Rectal smooth muscle tissue (tissue), 1 donor: ENCODE results near the gene VSIG1.
A peak's percentile ranks its signal among the peaks of the same experiment; 100 is the strongest.

Source experiments
- H3K27ac ChIP-seq: one replicate; pipeline ENCODE4 v1.7.0; 2013; ENCODE audit warnings: low read depth, low read length, inconsistent platforms
- H3K27me3 ChIP-seq: one replicate; pipeline ENCODE4 v1.7.0; 2013; ENCODE audit warnings: low read length; ENCODE audit not compliant: control insufficient read depth, insufficient read depth
- H3K36me3 ChIP-seq: one replicate; pipeline ENCODE4 v1.7.0; 2013; ENCODE audit warnings: low read length; ENCODE audit not compliant: control insufficient read depth, insufficient read depth
- H3K4me1 ChIP-seq: one replicate; pipeline ENCODE4 v1.7.0; 2013; ENCODE audit warnings: low read length; ENCODE audit not compliant: control insufficient read depth, insufficient read depth
- H3K4me3 ChIP-seq: one replicate; pipeline ENCODE4 v1.7.0; 2013; ENCODE audit warnings: low read length
- H3K9ac ChIP-seq: one replicate; pipeline ENCODE4 v1.7.0; 2013; ENCODE audit warnings: low read length

Gene VSIG1

DNA sequence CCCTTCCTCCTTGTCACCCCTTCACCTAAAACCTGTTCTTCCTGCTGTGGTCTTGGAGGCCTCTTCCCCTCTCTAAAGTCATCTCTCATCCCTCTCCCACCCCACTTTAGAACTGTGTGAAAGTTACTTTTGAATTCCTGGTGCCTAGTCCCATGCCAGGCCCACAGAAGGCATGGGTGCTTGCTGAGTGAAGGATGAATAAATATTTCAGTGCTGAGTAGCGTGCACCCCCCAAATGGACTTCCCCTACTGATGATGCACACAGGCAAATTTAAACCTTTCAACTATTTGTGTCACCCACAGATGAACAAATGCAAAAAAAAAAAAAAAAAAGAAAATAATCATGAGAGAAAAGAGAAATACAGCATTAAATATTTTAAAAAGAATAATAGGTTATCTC is 26.7 kb downstream of the VSIG1 start:
- no peaks in the 10 kb centered on the region for H3K36me3 ChIP-seq
- no peaks in the 10 kb centered on the region for H3K4me1 ChIP-seq
- no peak overlapping the region for H3K9ac ChIP-seq
- H3K27me3 ChIP-seq = peaks cover 2% of the 10 kb centered on the region
- H3K27ac ChIP-seq = no peak overlapping the region
- H3K4me3 ChIP-seq = no peak overlapping the region

DNA sequence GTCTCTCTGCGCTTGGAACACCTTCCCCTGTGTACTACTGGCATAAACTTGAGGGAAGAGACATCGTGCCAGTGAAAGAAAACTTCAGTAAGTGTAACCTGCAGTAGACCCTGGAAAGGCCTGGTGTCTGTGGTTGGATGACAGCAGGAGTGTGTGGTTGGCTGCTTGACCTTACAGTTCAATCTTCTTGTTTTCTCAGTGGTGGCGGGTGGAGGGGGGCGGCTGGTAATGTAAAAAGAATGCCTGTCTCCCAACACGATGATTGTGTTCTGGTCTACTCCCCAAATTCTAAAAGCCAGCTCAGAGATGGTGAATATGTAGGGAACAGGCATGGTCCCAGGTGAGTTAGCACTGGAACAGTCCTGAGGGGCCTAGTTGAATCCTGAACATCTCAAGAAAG is 27.9 kb downstream of the VSIG1 start:
- no peak overlapping the region for H3K4me3 ChIP-seq

DNA sequence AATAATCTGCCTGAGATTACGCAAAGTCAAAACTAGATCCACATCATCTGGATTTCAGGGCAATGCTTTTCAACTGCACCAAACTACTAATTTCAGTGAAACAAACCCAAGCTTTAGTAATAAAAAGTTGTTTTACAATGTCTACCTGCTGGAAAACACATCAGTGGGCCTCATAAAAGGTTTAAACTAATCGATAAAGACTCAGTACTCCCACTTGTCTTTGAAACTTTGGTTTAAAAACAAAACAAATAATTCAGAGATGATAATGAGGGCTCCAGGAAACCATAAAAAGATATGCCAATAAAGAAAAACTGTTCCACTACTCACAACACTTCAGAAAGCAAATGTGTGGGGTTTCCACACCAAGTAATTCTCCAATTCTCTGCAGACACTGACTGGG is 36.2 kb downstream of the VSIG1 start:
- Histone ChIP-seq H3K36me3 (no peaks in the 10 kb centered on the region), H3K4me3 (no peak overlapping the region), H3K9ac (no peak overlapping the region), H3K27me3 (no peaks in the 10 kb centered on the region), H3K4me1 (no peaks in the 10 kb centered on the region), H3K27ac (no peak overlapping the region)

More for the DNA sequence above, 27.9 kb downstream of the VSIG1 start:
- no peaks in the 10 kb centered on the region for H3K36me3 ChIP-seq
- H3K27me3 ChIP-seq = no peaks in the 10 kb centered on the region
- no peak overlapping the region for H3K9ac ChIP-seq
- no peak overlapping the region for H3K27ac ChIP-seq
- H3K4me1 ChIP-seq = no peaks in the 10 kb centered on the region

GRCh38 chrX:108087792-108088191 is 42.9 kb downstream of the VSIG1 start:
- H3K27me3 ChIP-seq = no peaks in the 10 kb centered on the region
- H3K36me3 ChIP-seq = no peaks in the 10 kb centered on the region
- H3K4me3 ChIP-seq = no peak overlapping the region

DNA sequence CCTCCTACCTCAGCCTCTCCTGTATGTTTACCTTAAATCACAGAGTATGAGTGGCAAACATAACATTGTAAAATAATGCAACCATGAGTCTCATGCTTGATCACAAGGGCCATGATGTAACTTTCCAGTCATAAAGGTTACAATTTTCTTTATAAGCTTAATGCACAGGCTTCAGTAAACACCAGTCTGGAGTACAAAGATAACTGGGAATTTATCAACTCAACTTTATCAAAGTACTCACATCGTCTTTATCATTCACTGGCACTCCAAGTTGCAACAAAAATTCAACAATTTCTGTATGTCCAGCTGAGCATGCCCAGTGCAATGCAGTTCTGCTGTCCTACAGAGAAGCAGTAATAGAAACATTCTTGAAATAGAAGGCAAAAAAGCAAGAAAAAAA is 43.6 kb downstream of the VSIG1 start:
- Histone ChIP-seq H3K27ac (no peak overlapping the region), H3K36me3 (no peaks in the 10 kb centered on the region), H3K9ac (no peak overlapping the region), H3K27me3 (no peaks in the 10 kb centered on the region), H3K4me1 (no peaks in the 10 kb centered on the region), H3K4me3 (no peak overlapping the region)

More at GRCh38 chrX:108087792-108088191, 42.9 kb downstream of the VSIG1 start:
- Histone ChIP-seq H3K9ac (no peak overlapping the region), H3K27ac (no peak overlapping the region), H3K4me1 (no peaks in the 10 kb centered on the region)

- Histone ChIP-seq H3K27ac (peak overlapping the region; percentile 80), H3K27me3 (no peaks in the 10 kb centered on the region), H3K9ac (no peak overlapping the region), H3K4me3 (peak overlapping the region; percentile 71), H3K36me3 (no peaks in the 10 kb centered on the region), H3K4me1 (no peaks in the 10 kb centered on the region)
Observed at GRCh38 chrX:108090491-108091263, 45.8 kb downstream of the VSIG1 start.

DNA sequence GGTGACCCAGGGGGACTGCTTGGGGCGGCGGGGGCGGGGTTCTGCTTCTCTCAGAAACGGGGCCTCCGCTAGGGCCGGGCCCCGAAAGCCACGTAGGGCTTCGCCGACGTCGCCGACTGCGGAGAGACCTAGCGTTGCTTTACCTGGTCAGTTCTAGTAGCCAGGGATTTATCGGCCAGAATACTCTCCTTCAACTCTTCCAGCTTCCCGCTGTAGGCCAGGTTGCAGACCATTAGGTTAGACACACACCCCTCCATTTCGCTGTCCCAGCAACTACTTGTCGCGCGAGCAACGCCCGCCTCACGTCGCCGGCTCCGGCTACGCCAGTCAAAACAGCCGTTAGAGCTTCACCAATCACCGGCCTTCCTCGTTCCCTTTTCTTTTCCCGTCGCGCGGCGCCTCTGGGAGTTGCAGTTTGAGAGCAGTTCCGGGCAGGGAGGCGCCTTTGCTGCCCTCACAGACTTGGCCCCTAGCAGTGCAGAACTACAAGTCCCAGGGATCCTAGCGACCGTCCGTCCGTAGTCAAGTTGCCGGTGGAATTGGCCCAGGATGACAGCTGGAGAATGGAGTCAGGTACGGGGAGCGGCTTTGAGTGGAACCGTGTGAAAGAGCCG is 46.5 kb downstream of the VSIG1 start, which contains the start of the genes ATG4A and PSMD10:
Gene ATG4A, plus strand, starts transcription at position 515 of the 614 bp plus-strand sequence. Its CDS starts 49 bp downstream, at position 564.
Gene PSMD10, minus strand, starts transcription at position 279 of the 614 bp plus-strand sequence. Its CDS starts 22 bp downstream, at position 257.
- Histone ChIP-seq H3K4me1 (no peaks in the 10 kb centered on the region), H3K27me3 (no peaks in the 10 kb centered on the region), H3K36me3 (no peaks in the 10 kb centered on the region), H3K27ac (peak within 1 kb of the TSS; percentile 80), H3K9ac (peak within 1 kb of the TSS; percentile 67), H3K4me3 (peak within 1 kb of the TSS; percentile 77)

GRCh38 chrX:108091878-108092291 is 47.0 kb downstream of the VSIG1 start:
- no peaks in the 10 kb centered on the region for H3K4me1 ChIP-seq
- no peak overlapping the region for H3K9ac ChIP-seq
- no peak overlapping the region for H3K27ac ChIP-seq
- H3K36me3 ChIP-seq = no peaks in the 10 kb centered on the region
- peak overlapping the region; percentile 77 for H3K4me3 ChIP-seq
- H3K27me3 ChIP-seq = no peaks in the 10 kb centered on the region

- Histone ChIP-seq H3K4me3 (no peak overlapping the region), H3K27me3 (no peaks in the 10 kb centered on the region), H3K36me3 (no peaks in the 10 kb centered on the region), H3K4me1 (no peaks in the 10 kb centered on the region), H3K27ac (no peak overlapping the region), H3K9ac (no peak overlapping the region)
Observed at GRCh38 chrX:108097380-108097779, 52.5 kb downstream of the VSIG1 start.

DNA sequence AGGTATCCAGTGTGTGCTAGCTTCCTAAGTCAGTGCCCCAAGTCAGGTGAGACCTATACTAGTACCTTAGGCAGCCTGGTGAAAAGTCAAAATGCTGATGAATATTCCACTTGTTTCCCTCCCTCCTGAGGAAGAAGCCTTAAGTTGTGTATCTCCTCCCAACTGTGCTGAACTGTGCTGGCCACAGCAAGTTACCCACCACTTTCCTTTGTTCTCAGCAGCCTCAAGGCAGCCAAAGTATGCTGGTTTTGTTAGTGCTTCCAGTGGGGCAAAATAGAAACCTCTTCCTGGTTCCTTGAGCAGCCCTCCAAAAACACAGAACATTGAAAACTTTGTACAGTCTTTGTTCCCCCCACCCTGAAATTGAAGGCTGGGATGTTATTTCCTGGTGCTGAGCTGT is 60.6 kb downstream of the VSIG1 start:
- Histone ChIP-seq H3K36me3 (no peaks in the 10 kb centered on the region), H3K27me3 (no peaks in the 10 kb centered on the region), H3K4me1 (no peaks in the 10 kb centered on the region), H3K4me3 (no peak overlapping the region), H3K27ac (no peak overlapping the region), H3K9ac (no peak overlapping the region)

GRCh38 chrX:108114541-108114940 is 69.7 kb downstream of the VSIG1 start:
- Histone ChIP-seq H3K27ac (no peak overlapping the region), H3K4me1 (peaks cover 3% of the 10 kb centered on the region), H3K27me3 (no peaks in the 10 kb centered on the region)

DNA sequence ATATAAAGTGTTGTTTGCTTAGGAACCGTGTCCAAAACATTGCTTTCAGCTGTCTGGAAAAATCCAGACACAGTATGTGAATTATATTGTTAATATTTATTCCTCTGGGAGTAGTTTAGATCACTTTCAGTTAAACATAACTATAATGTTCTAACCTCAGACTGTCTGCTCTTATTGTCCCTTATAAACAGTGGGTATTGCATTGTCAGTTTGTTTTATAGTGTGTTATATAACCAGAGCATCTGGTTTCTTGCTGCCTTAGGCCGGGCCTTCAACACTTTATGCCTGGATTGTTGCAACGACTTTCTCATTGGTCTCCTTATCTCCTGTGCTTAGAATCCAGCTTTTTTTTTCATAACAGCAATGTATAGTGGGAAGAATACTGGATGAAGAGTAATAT is 73.1 kb downstream of the VSIG1 start:
- no peak overlapping the region for H3K4me3 ChIP-seq
- no peaks in the 10 kb centered on the region for H3K36me3 ChIP-seq
- no peak overlapping the region for H3K9ac ChIP-seq
- H3K4me1 ChIP-seq = peaks cover 3% of the 10 kb centered on the region
- H3K27me3 ChIP-seq = no peaks in the 10 kb centered on the region
- no peak overlapping the region for H3K27ac ChIP-seq

More at GRCh38 chrX:108114541-108114940, 69.7 kb downstream of the VSIG1 start:
- no peaks in the 10 kb centered on the region for H3K36me3 ChIP-seq
- no peak overlapping the region for H3K9ac ChIP-seq
- H3K4me3 ChIP-seq = no peak overlapping the region
